Nephron (organoid): ENCODE data around the gene ATP6V0B.

Source experiments
- H3K27ac Mint-ChIP-seq, 3 experiments: 2 replicates each; pipeline ENCODE4 v1.8.0; 2020; ENCODE audit warnings: mixed read lengths in 3 of 3, mild to moderate bottlenecking in 2 of 3, moderate library complexity in 1 of 3
- H3K27me3 Mint-ChIP-seq: 2 replicates; pipeline ENCODE4 v1.8.0; 2021; ENCODE audit warnings: low read depth, mild to moderate bottlenecking, moderate library complexity, mixed read lengths
- H3K36me3 Mint-ChIP-seq: 2 replicates; pipeline ENCODE4 v1.8.0; 2020; ENCODE audit warnings: low read depth, mixed read lengths
- H3K4me1 Mint-ChIP-seq: 2 replicates; pipeline ENCODE4 v1.8.0; 2020; ENCODE audit warnings: mixed read lengths
- H3K4me3 Mint-ChIP-seq, 3 experiments: 2 replicates each; pipeline ENCODE4 v1.8.0; 2020; ENCODE audit warnings: mild to moderate bottlenecking in 3 of 3, mixed read lengths in 3 of 3, moderate library complexity in 2 of 3
- H3K9me3 Mint-ChIP-seq: 2 replicates; pipeline ENCODE4 v1.8.0; 2020; ENCODE audit warnings: mixed read lengths
- TF ChIP-seq, protein P1 (sequence below), 3 experiments: fragments of 200-600 bp; sonication (generic); IDR thresholded peaks; one replicate each; pipeline ENCODE4 v1.5.0; 2021; ENCODE audit warnings: antibody characterized with exemption in 3 of 3; ENCODE audit not compliant: unreplicated experiment in 3 of 3

The ATP6V0B gene

GRCh38 chr1:43932786-43933385, 41.9 kb upstream of the ATP6V0B start:
- TF ChIP-seq, protein P1, sequence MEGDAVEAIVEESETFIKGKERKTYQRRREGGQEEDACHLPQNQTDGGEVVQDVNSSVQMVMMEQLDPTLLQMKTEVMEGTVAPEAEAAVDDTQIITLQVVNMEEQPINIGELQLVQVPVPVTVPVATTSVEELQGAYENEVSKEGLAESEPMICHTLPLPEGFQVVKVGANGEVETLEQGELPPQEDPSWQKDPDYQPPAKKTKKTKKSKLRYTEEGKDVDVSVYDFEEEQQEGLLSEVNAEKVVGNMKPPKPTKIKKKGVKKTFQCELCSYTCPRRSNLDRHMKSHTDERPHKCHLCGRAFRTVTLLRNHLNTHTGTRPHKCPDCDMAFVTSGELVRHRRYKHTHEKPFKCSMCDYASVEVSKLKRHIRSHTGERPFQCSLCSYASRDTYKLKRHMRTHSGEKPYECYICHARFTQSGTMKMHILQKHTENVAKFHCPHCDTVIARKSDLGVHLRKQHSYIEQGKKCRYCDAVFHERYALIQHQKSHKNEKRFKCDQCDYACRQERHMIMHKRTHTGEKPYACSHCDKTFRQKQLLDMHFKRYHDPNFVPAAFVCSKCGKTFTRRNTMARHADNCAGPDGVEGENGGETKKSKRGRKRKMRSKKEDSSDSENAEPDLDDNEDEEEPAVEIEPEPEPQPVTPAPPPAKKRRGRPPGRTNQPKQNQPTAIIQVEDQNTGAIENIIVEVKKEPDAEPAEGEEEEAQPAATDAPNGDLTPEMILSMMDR (IDR thresholded peaks at IDR 0.05; ENCODE audit: unreplicated experiment in 3 of 3), result no peak

DNA sequence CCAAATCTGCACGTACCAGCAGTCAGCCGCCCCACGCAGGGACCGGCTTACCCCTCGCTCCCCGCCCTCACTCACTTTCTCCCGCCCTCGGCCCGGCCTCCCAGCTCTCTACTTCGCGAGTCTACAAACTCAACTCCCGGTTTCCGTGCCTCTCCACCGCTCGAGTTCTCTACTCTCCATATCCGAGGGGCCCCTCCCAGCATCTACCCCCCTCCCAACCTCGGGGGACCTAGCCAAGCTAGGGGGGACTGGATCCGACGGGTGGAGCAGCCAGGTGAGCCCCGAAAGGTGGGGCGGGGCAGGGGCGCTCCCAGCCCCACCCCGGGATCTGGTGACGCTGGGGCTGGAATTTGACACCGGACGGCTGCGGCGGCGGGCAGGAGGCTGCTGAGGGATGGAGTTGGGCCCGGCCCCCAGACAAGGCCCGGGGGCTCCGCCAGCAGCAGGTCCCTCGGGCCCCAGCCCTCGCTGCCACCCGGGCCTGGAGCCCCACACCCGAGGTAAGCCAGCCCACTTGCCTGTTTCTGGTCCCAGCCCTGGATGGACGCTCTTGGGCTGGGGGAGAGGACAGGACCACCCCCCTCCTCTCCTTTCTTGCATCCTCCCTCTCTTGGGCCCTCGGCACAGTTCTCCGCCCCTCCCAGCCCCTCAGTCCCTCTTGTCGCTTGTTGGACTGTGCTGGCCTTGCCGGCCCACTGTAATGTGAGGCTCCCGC, 41.2 kb upstream of the ATP6V0B start, which contains the start of gene ARTN:
Gene ARTN (plus strand): TSS at position 416 of the 715 bp plus-strand sequence. CDS start 1,856 bp downstream, outside the sequence.
- H3K27me3 Mint-ChIP-seq, result peaks cover 40% of the 10 kb centered on the region
- peak within 1 kb of the TSS in 2 of 3 experiments; percentile 17 to 55 for H3K27ac Mint-ChIP-seq
- no peaks in the 10 kb centered on the region for H3K36me3 Mint-ChIP-seq
- TF ChIP-seq, protein P1 (IDR thresholded peaks at IDR 0.05; ENCODE audit: unreplicated experiment in 3 of 3), result no peak
- H3K4me1 Mint-ChIP-seq, result peaks cover 16% of the 10 kb centered on the region
- H3K4me3 Mint-ChIP-seq, result peak within 1 kb of the TSS; percentile 68 to 80 (median 79)
- no peaks in the 10 kb centered on the region for H3K9me3 Mint-ChIP-seq

More at GRCh38 chr1:43932786-43933385, 41.9 kb upstream of the ATP6V0B start:
- peaks cover 16% of the 10 kb centered on the region for H3K4me1 Mint-ChIP-seq
- H3K9me3 Mint-ChIP-seq, result no peaks in the 10 kb centered on the region
- peaks cover 35% of the 10 kb centered on the region for H3K27me3 Mint-ChIP-seq
- no peaks in the 10 kb centered on the region for H3K36me3 Mint-ChIP-seq
- H3K4me3 Mint-ChIP-seq, result peak overlapping the region; percentile 68 to 79 (median 72)
- H3K27ac Mint-ChIP-seq, result no peak overlapping the region

DNA sequence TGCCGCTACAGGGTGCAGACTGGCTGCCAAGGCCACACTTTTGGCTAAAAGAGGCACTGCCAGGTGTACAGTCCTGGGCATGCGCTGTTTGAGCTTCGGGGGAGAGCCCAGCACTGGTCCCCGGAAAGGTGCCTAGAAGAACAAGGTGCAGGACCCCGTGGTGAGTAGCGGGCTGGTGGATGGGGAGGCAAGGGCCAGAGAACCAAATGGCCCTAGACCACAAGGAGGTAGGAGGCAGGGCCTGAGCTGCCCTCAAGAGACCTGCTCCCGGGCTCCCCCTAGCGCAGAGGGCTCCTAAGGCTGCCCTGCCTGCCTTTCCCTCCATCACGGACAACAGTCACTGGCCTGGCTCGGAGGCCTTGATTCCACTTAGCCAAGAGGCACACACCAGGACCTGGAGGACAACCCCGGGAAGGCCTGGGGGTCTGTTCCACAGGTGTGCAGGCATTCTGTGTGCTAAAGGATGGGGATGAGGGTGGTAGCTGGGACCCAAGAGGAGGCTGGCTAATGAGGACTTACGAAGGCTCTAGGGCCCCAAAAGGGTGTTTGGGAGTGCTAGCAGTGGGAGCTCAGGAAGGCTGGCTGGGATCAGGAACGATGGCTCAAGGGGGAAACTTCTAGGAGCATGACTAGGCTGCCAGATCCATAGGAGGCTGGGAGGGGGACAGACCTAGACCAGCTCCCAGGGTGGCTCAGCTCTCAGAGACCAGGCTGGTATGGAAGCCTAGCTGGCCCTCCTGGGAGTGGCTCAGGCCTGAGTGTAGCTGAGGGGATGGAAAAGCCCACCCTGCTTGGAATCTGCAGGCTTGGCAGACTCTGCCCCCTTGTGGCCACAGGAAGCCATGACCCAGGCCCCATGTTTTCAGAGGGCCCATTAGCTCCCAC, 40.4 kb upstream of the ATP6V0B start:
- peaks cover 45% of the 10 kb centered on the region for H3K27me3 Mint-ChIP-seq
- no peaks in the 10 kb centered on the region for H3K9me3 Mint-ChIP-seq
- peak overlapping the region; percentile 63 to 80 (median 72) for H3K4me3 Mint-ChIP-seq
- TF ChIP-seq, protein P1 (IDR thresholded peaks at IDR 0.05; ENCODE audit: unreplicated experiment in 3 of 3), result peak; percentile 90 to 93 (median 90)
- H3K36me3 Mint-ChIP-seq, result no peaks in the 10 kb centered on the region
- H3K27ac Mint-ChIP-seq, result peak overlapping the region in 2 of 3 experiments; percentile 17 to 55
- peaks cover 16% of the 10 kb centered on the region for H3K4me1 Mint-ChIP-seq

GRCh38 chr1:43934986-43935324, 39.8 kb upstream of the ATP6V0B start:
- no peaks in the 10 kb centered on the region for H3K9me3 Mint-ChIP-seq
- peaks cover 16% of the 10 kb centered on the region for H3K4me1 Mint-ChIP-seq
- peak overlapping the region in 1 of 3 experiments; percentile 55 for H3K27ac Mint-ChIP-seq
- no peaks in the 10 kb centered on the region for H3K36me3 Mint-ChIP-seq
- TF ChIP-seq, protein P1 (IDR thresholded peaks at IDR 0.05; ENCODE audit: unreplicated experiment in 3 of 3), result peak in 1 of 3 experiments; percentile 41
- H3K4me3 Mint-ChIP-seq, result peak overlapping the region; percentile 63 to 80 (median 72)
- peaks cover 47% of the 10 kb centered on the region for H3K27me3 Mint-ChIP-seq

DNA sequence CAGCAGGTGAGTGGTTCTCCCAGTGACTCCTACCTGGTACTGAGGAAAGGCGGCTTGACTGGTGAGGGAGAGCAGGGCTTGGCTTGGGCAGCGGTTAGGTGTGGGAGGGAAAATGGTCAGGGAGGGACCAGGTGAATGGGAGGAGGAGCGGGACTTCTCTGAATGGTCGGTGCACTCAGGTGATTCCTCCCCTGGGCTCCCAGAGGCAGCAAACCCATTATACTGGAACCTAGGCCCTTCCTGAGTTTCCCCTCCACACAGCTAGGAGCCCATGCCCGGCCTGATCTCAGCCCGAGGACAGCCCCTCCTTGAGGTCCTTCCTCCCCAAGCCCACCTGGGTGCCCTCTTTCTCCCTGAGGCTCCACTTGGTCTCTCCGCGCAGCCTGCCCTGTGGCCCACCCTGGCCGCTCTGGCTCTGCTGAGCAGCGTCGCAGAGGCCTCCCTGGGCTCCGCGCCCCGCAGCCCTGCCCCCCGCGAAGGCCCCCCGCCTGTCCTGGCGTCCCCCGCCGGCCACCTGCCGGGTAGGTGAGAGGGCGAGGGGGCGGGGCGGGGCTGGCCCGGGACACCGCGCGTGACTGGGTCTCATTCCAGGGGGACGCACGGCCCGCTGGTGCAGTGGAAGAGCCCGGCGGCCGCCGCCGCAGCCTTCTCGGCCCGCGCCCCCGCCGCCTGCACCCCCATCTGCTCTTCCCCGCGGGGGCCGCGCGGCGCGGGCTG, 38.9 kb upstream of the ATP6V0B start:
- H3K27ac Mint-ChIP-seq, result peak overlapping the region in 1 of 3 experiments; percentile 69
- H3K4me1 Mint-ChIP-seq, result peaks cover 16% of the 10 kb centered on the region
- H3K4me3 Mint-ChIP-seq, result peak overlapping the region; percentile 63 to 80 (median 72)
- H3K9me3 Mint-ChIP-seq, result no peaks in the 10 kb centered on the region
- peaks cover 50% of the 10 kb centered on the region for H3K27me3 Mint-ChIP-seq
- TF ChIP-seq, protein P1 (IDR thresholded peaks at IDR 0.05; ENCODE audit: unreplicated experiment in 3 of 3), result no peak
- H3K36me3 Mint-ChIP-seq, result no peaks in the 10 kb centered on the region
